Fibroblast of the aortic adventitia (primary cell): Measurements from ENCODE around the gene MRI1. TPM values are rescaled to one million over a fixed set of nuclear protein-coding genes. Genes with fewer than 3 reads are reported as not detected.
"Not testable (repeated sequence)": the region's sequence is repeated elsewhere in the genome, so short reads cannot be mapped to it uniquely, and the experiment has no call there.

Source experiments
- DNase-seq: peaks from one replicate; pipeline ENCODE4 v3.0.0-alpha.2; 2010; ENCODE audit warnings: low read depth
- H3K4me3 ChIP-seq: 2 replicates; pipeline ENCODE4 v1.5.1; 2011; ENCODE audit warnings: low read depth, mild to moderate bottlenecking, control low read depth, low read length, moderate library complexity
- total RNA-seq: library from RNA; depleted of rRNA; stranded (reverse); fragments of >200 nt; gene quantifications from 2 replicates; pipeline ENCODE4 v1.2.3, GENCODE V29; 2012; ENCODE audit warnings: low replicate concordance
- TF ChIP-seq, protein P1 (sequence below): IDR thresholded peaks from 2 replicates; pipeline ENCODE4 v1.5.1; 2011; ENCODE audit warnings: mild to moderate bottlenecking, low read length, control low read depth, inconsistent platforms; ENCODE audit not compliant: insufficient read depth

MRI1 gene
- total RNA-seq, 1 donor = 24.0 TPM

DNA sequence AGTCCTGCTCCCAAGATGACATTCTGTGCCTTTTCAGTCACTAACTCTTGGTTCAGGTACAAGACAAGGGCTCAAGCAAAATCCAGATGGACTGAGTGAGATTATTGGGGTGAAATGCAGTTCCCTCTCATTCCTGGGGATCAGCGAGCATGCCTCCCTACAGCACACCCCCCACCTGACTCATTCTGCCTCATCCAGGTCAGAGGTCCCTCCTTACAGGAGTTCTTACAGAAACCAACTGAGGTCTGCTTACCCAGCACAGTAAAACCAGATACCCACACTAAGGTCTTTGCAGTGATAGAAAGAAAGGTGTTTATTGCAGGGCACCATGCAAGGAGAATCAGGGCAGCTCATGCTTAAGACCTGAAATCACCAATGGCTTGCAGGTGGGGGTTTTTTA lies 21.6 kb upstream of the MRI1 start:
- H3K4me3 ChIP-seq = no peak overlapping the region
- TF ChIP-seq, protein P1, sequence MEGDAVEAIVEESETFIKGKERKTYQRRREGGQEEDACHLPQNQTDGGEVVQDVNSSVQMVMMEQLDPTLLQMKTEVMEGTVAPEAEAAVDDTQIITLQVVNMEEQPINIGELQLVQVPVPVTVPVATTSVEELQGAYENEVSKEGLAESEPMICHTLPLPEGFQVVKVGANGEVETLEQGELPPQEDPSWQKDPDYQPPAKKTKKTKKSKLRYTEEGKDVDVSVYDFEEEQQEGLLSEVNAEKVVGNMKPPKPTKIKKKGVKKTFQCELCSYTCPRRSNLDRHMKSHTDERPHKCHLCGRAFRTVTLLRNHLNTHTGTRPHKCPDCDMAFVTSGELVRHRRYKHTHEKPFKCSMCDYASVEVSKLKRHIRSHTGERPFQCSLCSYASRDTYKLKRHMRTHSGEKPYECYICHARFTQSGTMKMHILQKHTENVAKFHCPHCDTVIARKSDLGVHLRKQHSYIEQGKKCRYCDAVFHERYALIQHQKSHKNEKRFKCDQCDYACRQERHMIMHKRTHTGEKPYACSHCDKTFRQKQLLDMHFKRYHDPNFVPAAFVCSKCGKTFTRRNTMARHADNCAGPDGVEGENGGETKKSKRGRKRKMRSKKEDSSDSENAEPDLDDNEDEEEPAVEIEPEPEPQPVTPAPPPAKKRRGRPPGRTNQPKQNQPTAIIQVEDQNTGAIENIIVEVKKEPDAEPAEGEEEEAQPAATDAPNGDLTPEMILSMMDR = no peak
- no peak for DNase-seq

DNA sequence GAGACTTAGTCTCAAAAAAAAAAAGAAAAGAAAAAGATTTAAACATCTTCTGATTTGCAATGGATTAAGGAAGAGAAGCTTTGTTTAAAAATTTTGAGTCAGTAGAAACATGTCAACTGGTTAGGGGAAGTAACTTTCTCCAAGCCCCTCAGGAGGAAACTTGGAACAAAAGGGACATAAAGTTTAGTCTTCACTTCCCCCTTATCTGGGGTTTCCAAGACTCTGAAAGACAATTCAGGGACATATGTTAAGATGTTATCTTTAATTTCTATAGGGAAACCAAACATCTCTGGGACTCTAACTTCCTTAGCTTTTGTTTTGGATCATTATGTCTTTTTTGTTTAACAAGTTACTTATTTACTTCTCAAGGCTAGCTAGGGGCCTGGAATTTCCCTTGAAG lies 20.1 kb upstream of the MRI1 start:
- no peak for DNase-seq
- H3K4me3 ChIP-seq = no peak overlapping the region
- TF ChIP-seq, protein P1 = no peak

DNA sequence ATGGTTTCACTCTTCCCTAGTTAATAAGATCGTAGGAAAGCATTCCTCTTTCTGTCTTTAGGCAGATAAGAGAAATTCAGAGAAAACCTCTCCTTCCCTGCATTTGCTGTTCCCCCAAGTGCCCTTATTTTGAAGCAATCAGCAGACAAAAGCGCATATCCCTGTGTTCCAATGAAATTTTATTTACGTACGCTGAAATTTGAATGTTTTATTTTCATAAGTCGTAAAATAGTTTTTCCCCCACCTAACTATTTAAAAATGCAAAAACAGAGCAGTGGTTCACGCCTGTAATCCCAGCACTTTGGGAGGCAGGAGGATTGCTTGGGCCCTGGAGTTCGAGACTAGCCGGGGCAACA lies 17.2 kb upstream of the MRI1 start:
- peak overlapping the region; percentile 53 for H3K4me3 ChIP-seq
- DNase-seq = no peak
- TF ChIP-seq, protein P1 = no peak

DNA sequence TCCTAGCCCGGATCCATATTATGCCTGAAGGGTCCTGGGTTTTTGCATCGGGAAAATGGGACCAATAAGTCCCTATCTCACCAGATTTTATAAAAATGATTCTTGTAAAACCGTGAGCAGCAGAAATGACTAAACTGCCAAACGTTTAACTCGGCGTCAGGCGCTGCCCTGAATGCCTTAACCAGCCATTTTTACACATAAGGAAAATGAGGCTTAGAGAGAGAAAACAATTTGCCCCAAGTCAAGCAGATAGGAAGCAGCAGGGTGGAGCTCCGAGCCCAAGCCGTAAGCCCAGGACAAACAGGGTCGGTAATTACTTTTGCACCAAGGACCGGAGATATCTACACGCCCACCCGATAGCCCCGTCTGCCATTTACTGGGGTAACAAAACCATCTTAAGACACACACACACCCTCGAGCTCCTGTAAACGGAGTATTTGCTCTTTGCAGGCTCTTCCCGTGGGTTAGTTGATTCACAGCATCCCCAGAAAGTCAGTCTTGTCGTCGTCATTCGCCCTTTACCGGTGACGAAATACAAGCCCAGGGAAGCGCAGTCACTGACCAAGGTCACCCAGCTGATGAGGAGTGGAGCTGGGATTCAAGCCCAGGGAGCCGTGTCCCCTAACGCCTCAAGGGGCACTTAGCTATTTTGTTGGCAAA lies 16.0 kb upstream of the MRI1 start:
- peak; percentile 55 for DNase-seq
- TF ChIP-seq, protein P1 = no peak
- peak overlapping the region; percentile 84 for H3K4me3 ChIP-seq

DNA sequence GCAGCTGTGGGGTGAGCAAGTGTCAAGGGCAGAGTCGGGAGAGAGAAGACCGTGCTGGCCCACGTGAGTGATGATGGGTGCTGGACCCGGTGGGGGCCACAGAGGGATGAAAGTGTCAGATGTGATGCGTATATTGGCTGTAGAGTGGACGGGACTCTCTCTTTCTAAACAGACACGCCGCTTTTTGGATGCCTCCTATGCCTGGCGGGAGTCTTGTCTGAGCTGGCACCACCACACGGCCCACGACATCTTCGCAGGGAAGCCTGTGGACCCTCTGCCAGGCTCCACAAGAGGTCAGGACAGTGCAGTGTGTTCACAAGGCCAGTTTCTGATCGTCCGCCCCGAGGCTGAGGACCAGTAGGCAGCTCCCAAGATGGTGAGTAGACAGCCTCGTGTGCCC lies 12.9 kb upstream of the MRI1 start:
- TF ChIP-seq, protein P1 = no peak
- no peak overlapping the region for H3K4me3 ChIP-seq
- no peak for DNase-seq

DNA sequence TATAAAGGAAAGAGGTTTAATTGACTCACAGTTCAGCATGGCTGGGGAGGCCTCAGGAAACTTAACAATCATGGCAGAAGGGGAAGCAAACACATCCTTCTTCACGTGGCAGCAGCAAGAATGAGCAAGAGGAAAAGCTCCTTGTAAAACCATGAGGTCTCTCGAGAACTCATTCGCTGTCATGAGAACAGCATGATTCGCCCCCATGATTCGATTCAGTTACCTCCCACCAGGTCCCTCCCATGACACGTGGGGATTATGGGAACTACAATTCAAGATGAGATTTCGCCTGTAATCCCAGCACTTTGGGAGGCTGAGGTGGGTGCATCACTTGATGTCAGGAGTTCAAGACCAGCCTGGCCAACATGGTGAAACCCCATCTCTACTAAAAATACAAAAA lies 10.7 kb upstream of the MRI1 start:
- H3K4me3 ChIP-seq, DNase-seq: not testable (repeated sequence)

DNA sequence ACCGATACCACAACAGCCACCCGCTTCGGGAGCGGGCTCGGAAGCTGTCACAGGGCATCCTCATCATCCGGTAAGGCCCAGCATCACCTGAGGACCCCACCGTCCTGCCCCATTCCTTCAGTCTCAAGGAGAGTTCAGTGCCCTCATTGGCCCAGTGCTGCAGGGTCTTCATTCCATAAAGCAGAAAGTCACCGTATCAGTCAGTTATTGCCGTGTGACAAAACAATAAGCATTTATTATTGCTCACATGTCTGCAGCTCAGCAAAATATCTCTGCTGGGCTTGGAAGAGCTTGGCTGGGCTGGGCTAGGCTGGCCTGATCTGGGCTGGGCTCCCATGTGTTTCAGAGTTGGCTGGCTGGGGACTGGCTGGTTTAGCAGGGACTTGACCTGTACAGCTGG lies 8.1 kb upstream of the MRI1 start:
- H3K4me3 ChIP-seq = no peak overlapping the region
- DNase-seq = no peak
- TF ChIP-seq, protein P1 = no peak
